HG02759 (cell line): Measurements from ENCODE around the gene FAM185A.
"Not testable (repeated sequence)": the region's sequence is repeated elsewhere in the genome, so short reads cannot be mapped to it uniquely, and the experiment has no call there.

Experiments used
- ATAC-seq: cut with Tn5 transposase; IDR thresholded peaks from one replicate; pipeline ENCODE4 v1.9.1; 2021; ENCODE audit warnings: mild to moderate bottlenecking, moderate library complexity; ENCODE audit not compliant: unreplicated experiment

The FAM185A gene

GRCh38 chr7:102776217-102776616 is 27.4 kb downstream of the FAM185A start:
- not testable (repeated sequence) for ATAC-seq

GRCh38 chr7:102778663-102779062 is 29.9 kb downstream of the FAM185A start:
- ATAC-seq: not testable (repeated sequence)

DNA sequence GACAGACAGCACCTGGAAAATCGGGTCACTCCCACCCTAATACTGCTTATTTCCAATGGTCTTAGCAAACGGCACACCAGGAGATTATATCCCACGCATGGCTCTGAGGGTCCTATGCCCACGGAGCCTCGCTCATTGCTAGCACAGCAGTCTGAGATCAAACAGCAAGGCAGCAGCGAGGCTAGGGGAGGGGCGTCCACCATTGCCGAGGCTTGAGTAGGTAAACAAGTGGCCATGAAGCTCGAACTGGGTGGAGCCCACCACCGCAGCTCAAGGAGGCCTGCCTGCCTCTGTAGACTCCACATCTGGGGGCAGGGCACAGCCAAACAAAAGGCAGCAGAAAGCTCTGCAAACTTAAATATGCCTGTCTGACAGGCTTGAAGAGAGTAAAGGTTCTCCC is 32.1 kb downstream of the FAM185A start:
- not testable (repeated sequence) for ATAC-seq

- ATAC-seq: not testable (repeated sequence)
Observed at GRCh38 chr7:102788770-102789169, 40.0 kb downstream of the FAM185A start.

DNA sequence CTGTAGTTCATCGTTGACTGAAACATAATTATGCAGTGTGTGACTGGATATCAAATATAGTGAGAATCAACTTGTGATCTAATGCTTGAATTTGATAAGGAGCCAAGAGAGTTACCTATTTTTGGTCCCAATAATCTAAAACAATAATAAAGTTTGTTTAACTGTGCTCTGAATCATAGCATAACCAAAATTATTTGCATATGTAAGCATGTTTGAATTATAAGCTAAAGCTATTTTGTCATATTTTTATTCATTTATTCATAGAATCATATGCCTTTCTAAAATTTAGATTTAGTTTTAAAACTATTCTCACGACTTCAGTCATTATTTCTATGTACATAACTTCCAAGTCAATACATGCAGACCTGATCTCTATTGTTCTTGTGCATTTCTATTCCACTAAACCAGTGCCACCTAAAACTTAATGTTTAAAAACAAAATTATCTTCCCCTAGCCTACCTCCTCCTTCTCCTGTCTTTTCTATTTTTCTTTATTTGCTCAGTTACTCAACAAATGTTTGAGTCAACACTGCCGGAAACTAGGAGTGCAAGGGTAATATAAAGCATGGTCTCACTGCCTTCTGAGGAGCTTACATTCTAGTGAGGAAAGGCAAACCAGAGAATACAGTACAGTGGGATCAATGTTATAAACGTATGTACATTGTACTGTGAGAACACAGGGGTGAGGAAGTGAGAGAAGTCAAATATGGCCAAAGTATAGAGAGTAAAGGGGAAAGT is 41.7 kb downstream of the FAM185A start:
- ATAC-seq: not testable (repeated sequence)

GRCh38 chr7:102791367-102791766 is 42.6 kb downstream of the FAM185A start:
- not testable (repeated sequence) for ATAC-seq

- ATAC-seq: not testable (repeated sequence)
Observed at GRCh38 chr7:102791831-102792230, 43.0 kb downstream of the FAM185A start.

- not testable (repeated sequence) for ATAC-seq
Observed at GRCh38 chr7:102794567-102794966, 45.8 kb downstream of the FAM185A start.

- ATAC-seq: not testable (repeated sequence)
Observed at GRCh38 chr7:102795987-102796595, 47.3 kb downstream of the FAM185A start.

GRCh38 chr7:102806613-102807012 is 57.8 kb downstream of the FAM185A start:
- ATAC-seq: no peak

DNA sequence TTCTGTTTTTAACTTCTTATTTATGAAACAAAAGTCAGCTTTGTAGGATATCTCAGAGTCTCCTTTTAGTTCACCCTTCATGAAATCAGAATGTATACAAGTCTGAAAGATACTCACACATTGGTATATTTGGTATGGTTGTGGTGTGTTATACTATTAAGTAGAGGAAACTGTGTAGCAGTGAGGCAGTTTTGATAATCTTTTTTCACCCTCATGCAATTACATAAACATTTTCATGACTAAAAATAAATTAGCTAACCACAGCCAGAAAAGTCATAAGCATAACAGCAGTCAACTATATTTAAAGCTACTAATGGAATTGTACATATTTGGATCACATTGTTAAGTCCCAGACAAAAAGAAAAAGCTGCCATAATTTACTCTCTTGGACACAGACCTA is 62.1 kb downstream of the FAM185A start:
- ATAC-seq: no peak

GRCh38 chr7:102811942-102812678 is 63.3 kb downstream of the FAM185A start:
- no peak for ATAC-seq

- no peak for ATAC-seq
Observed at GRCh38 chr7:102813191-102814024, 64.6 kb downstream of the FAM185A start.

- no peak for ATAC-seq
Observed at GRCh38 chr7:102814025-102814471, 65.2 kb downstream of the FAM185A start.

- ATAC-seq: no peak
Observed at GRCh38 chr7:102817616-102818573, 69.1 kb downstream of the FAM185A start.

DNA sequence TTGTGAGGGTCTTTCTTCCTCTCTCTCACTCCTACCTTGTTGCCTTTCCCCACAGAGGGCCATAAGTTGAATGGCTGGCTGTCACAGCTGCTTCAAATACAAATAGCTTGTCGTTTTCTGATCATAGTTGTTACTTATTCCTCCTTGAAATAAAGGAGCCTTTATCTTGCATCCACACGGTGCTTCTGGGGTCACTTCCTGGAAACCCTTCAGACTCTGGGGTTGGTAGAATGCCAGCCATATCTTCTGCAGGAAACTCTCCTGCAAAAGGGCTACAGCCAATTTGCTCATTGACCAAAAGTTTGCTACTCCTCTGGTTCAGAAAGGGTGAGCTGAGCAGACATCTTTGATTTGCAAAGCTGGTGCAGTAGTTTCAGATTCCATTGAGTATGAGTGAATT is 70.4 kb downstream of the FAM185A start:
- ATAC-seq: no peak

DNA sequence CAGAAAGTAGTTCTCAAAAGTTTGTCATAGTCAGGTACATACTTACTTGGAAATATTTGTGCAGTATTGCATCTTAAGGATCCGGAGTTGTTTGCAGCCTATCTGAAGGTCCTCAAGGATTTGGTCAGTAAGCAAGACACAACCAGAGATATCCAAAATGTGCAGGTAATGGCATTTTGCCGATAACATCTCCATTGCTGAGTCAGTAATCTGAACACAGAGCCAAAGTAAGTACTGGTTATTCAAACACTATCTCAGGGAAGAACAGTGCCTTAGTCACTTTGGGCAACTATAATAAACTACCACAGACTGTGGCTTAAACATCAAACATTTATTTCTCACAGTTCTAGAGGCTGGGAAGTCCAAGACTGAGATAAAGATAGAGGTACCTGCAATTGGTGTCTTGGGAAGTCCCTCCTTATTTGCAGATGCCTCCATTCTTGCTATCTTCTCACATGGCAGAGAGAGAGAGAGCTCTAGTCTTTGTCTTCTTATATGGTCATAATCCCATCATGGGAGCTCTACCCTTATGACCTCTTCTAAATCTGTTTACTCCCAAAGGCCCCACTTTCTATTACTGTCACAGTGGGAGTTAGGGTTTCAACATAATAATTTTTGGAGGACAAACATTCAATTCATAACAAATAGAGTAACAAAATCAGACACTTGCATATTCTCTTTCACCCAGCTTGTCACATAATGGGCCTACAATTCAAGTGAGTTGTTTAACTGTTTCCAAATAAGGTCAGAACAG is 73.4 kb downstream of the FAM185A start:
- ATAC-seq: no peak

DNA sequence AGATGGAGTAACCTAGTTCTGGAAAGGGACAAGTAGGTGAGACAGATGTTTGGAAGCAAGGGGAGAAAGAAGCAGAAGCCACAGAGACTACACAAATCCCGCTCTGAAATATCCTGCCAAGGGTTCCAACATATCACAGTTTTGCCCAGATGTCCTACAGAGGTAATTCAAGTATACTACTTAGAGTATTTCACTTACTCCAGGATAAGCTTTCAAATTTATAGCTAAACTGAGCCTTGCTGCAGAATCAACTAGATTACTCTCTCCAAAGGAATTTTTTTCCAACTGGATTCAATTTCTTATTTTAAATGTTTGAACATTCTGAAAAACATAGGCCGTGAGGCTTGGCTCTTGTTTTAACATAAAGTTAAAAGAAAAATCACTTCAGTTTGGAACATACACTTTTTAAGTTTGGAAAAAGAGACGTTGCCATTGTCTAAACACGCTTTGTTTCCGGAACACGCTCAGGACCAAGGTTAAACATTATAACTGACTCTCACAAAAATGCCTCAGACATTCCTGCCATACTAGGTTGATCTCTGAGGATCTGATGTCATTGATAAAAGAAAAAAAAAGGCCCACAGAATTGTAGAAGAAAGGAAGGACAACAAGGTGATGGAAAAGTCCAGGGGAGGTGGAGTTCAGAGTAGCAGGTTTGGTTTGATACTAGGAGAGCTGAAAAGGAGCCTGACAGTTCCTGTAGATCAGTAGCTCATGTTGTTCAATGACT is 74.8 kb downstream of the FAM185A start:
- no peak for ATAC-seq
